AG09309 (cell line): ENCODE measurements around the gene REEP3.
"Not testable (repeated sequence)": the region's sequence is repeated elsewhere in the genome, so short reads cannot be mapped to it uniquely, and the experiment has no call there.

ENCODE experiments used
- DNase-seq: peaks from one replicate; pipeline ENCODE4 v3.0.0-alpha.2; 2010; ENCODE audit warnings: low read depth
- H3K4me3 ChIP-seq: 2 replicates; pipeline ENCODE4 v1.5.1; 2011; ENCODE audit warnings: mild to moderate bottlenecking, low read depth, low read length, moderate library complexity; ENCODE audit not compliant: control insufficient read depth
- CTCF ChIP-seq: IDR thresholded peaks from 2 replicates; pipeline ENCODE4 v1.5.1; 2011; ENCODE audit warnings: mild to moderate bottlenecking, low read depth, low read length, inconsistent platforms; ENCODE audit not compliant: insufficient read depth, control insufficient read depth; ENCODE audit errors: missing control alignments

The REEP3 gene

GRCh38 chr10:63645195-63645594 is 124.0 kb downstream of the REEP3 start:
- no peak for DNase-seq
- TF ChIP-seq CTCF: no peak
- no peak overlapping the region for H3K4me3 ChIP-seq

GRCh38 chr10:63646491-63646890 is 125.3 kb downstream of the REEP3 start:
- no peak overlapping the region for H3K4me3 ChIP-seq
- no peak for DNase-seq
- no peak for TF ChIP-seq CTCF

GRCh38 chr10:63651864-63652263 is 130.7 kb downstream of the REEP3 start:
- no peak overlapping the region for H3K4me3 ChIP-seq
- DNase-seq: no peak
- no peak for TF ChIP-seq CTCF

- no peak for TF ChIP-seq CTCF
- DNase-seq: no peak
- no peak overlapping the region for H3K4me3 ChIP-seq
These were observed 132.5 kb downstream of the REEP3 start for GRCh38 chr10:63653747-63654146.

- DNase-seq: no peak
- TF ChIP-seq CTCF: no peak
- no peak overlapping the region for H3K4me3 ChIP-seq
These were observed 136.6 kb downstream of the REEP3 start for GRCh38 chr10:63657761-63658160.

GRCh38 chr10:63660941-63661340 is 139.7 kb downstream of the REEP3 start:
- H3K4me3 ChIP-seq, DNase-seq: not testable (repeated sequence)

- TF ChIP-seq CTCF: no peak
- H3K4me3 ChIP-seq: no peak overlapping the region
- no peak for DNase-seq
These were observed 140.1 kb downstream of the REEP3 start for GRCh38 chr10:63661347-63661746.

GRCh38 chr10:63664341-63664885 is 143.2 kb downstream of the REEP3 start:
- no peak overlapping the region for H3K4me3 ChIP-seq
- no peak for TF ChIP-seq CTCF
- DNase-seq: no peak

GRCh38 chr10:63665006-63665580 is 143.9 kb downstream of the REEP3 start:
- H3K4me3 ChIP-seq, DNase-seq: not testable (repeated sequence)
